CD14-positive monocyte (primary cell): ENCODE results near the gene NKD2. TPM values are rescaled to one million over a fixed set of nuclear protein-coding genes. Genes with fewer than 3 reads are reported as not detected.

Source experiments
- DNase-seq, 3 donors: peaks; one replicate each; pipeline ENCODE4 v3.0.0-alpha.2; 2011 to 2022
- H2AFZ ChIP-seq: 2 replicates; pipeline ENCODE4 v1.6.0; 2012; ENCODE audit warnings: mild to moderate bottlenecking, low read depth, low read length, inconsistent platforms; ENCODE audit not compliant: insufficient read depth, poor library complexity, severe bottlenecking
- H3K27ac ChIP-seq, 2 donors: 1 replicate in 1 of 2; 2 replicates in 1 of 2; pipeline ENCODE4 v1.5.1; 2012 to 2013; ENCODE audit warnings: low read length in 2 of 2, control low read depth in 1 of 2, inconsistent platforms in 1 of 2, low read depth in 1 of 2, mild to moderate bottlenecking in 1 of 2
- H3K27me3 ChIP-seq, 2 donors: one replicate each; pipeline versions ENCODE4 v1.6.0 to v1.6.1; 2011 to 2013; ENCODE audit warnings: low read length in 2 of 2; ENCODE audit not compliant: control insufficient read depth in 2 of 2, insufficient read depth in 2 of 2
- H3K36me3 ChIP-seq, 2 donors: replicated peaks in 1 of 2; 1 replicate in 1 of 2; 2 replicates in 1 of 2; pipeline versions ENCODE4 v1.5.1 to v1.6.1; 2012 to 2013; ENCODE audit warnings: low read length in 2 of 2, control low read depth in 1 of 2, inconsistent platforms in 1 of 2, mild to moderate bottlenecking in 1 of 2; ENCODE audit not compliant: insufficient read depth in 2 of 2, control insufficient read depth in 1 of 2
- H3K4me1 ChIP-seq, 2 donors: 1 replicate in 1 of 2; 2 replicates in 1 of 2; pipeline versions ENCODE4 v1.5.1 to v1.6.1; 2012 to 2013; ENCODE audit warnings: low read length in 2 of 2, control low read depth in 1 of 2, inconsistent platforms in 1 of 2, mild to moderate bottlenecking in 1 of 2, moderate library complexity in 1 of 2; ENCODE audit not compliant: insufficient read depth in 2 of 2, control insufficient read depth in 1 of 2
- H3K4me2 ChIP-seq: replicated peaks from 2 replicates; pipeline ENCODE3; 2012; ENCODE audit warnings: low read length, moderate library complexity, mild to moderate bottlenecking; ENCODE audit not compliant: poor library complexity, severe bottlenecking; ENCODE audit errors: extremely low read depth
- H3K4me3 ChIP-seq, 3 experiments: fragments of 200-600 bp in 1 of 3; sonication (generic) in 1 of 3; replicated peaks in 1 of 3; 1 replicate in 2 of 3; 2 replicates in 1 of 3; pipeline ENCODE4 v1.5.1; 2011 to 2013; ENCODE audit warnings: low read length in 3 of 3, mild to moderate bottlenecking in 3 of 3, control low read depth in 2 of 3, low read depth in 2 of 3, inconsistent platforms in 1 of 3, moderate library complexity in 1 of 3
- H3K79me2 ChIP-seq: 2 replicates; pipeline ENCODE4 v1.6.0; 2012; ENCODE audit warnings: mild to moderate bottlenecking, control low read depth, inconsistent platforms, low read length, moderate library complexity; ENCODE audit not compliant: insufficient read depth
- H3K9ac ChIP-seq: 2 replicates; pipeline ENCODE4 v1.6.0; 2017; ENCODE audit warnings: low read length, mild to moderate bottlenecking; ENCODE audit not compliant: insufficient read depth, poor library complexity, severe bottlenecking
- H3K9me3 ChIP-seq, 2 donors: replicated peaks in 1 of 2; 1 replicate in 1 of 2; 2 replicates in 1 of 2; pipeline versions ENCODE4 v1.5.1 to v1.6.1; 2012 to 2013; ENCODE audit warnings: low read length in 2 of 2, control low read depth in 1 of 2; ENCODE audit not compliant: control insufficient read depth in 1 of 2, insufficient read depth in 1 of 2
- H4K20me1 ChIP-seq: 2 replicates; pipeline ENCODE4 v1.6.0; 2012; ENCODE audit warnings: mild to moderate bottlenecking, low read length, control low read depth, moderate library complexity; ENCODE audit not compliant: insufficient read depth
- H3K27ac Mint-ChIP-seq, 7 donors: one replicate each; pipeline ENCODE4 v1.8.0; 2020; ENCODE audit warnings: mild to moderate bottlenecking in 7 of 7, mixed read lengths in 7 of 7, moderate library complexity in 6 of 7, inconsistent platforms in 2 of 7
- H3K27me3 Mint-ChIP-seq, 3 donors: one replicate each; pipeline ENCODE4 v1.8.0; 2021 to 2022; ENCODE audit warnings: low read depth in 3 of 3, mild to moderate bottlenecking in 3 of 3, mixed read lengths in 3 of 3, moderate library complexity in 3 of 3, inconsistent platforms in 1 of 3
- H3K36me3 Mint-ChIP-seq, 2 donors: one replicate each; pipeline ENCODE4 v1.8.0; 2020; ENCODE audit warnings: mixed read lengths in 2 of 2, inconsistent platforms in 1 of 2, mild to moderate bottlenecking in 1 of 2
- H3K4me1 Mint-ChIP-seq: one replicate; pipeline ENCODE4 v1.8.0; 2020; ENCODE audit warnings: mild to moderate bottlenecking, mixed read lengths
- H3K4me3 Mint-ChIP-seq, 2 donors: one replicate each; pipeline ENCODE4 v1.8.0; 2020; ENCODE audit warnings: mild to moderate bottlenecking in 2 of 2, mixed read lengths in 2 of 2, moderate library complexity in 1 of 2
- H3K9me3 Mint-ChIP-seq, 7 donors: one replicate each; pipeline ENCODE4 v1.8.0; 2020 to 2022; ENCODE audit warnings: mixed read lengths in 7 of 7, mild to moderate bottlenecking in 6 of 7, moderate library complexity in 6 of 7, inconsistent platforms in 2 of 7
- CTCF ChIP-seq: fragments of 200-600 bp; IDR thresholded peaks from one replicate; pipeline ENCODE4 v1.8.0; 2022; ENCODE audit warnings: antibody characterized with exemption, mild to moderate bottlenecking
- WGBS: methylation state at CpG from one replicate; pipeline ENCODE4 v1.1.5; 2013; ENCODE audit warnings: missing lambda C conversion rate; ENCODE audit not compliant: insufficient coverage; 5-methylcytosine and 5-hydroxymethylcytosine counted together
- intact Hi-C, 2 donors: fragments of 100-400 bp; cut with micrococcal nuclease; formaldehyde crosslinking; loops; one replicate each; pipeline versions ENCODE4 v1.15.0 to v1.15.1; 2023
- polyA plus RNA-seq, 3 donors: library from polyadenylated mRNA; depleted of rRNA in 1 of 3; unstranded in 2 of 3; stranded (reverse) in 1 of 3; fragments of 300-500 nt in 2 of 3; fragments of >200 nt in 1 of 3; fragmentation: Illumina TruSeq in 2 of 3; gene quantifications; 1 replicate in 2 of 3; 2 replicates in 1 of 3; pipeline ENCODE4 v1.2.3, GENCODE V29; 2012 to 2021

Gene NKD2
- polyA plus RNA-seq, 3 donors: not detected

- 98% methylated on average over 5 of the region's 7 CpGs for WGBS
- H3K4me1 Mint-ChIP-seq: no peaks in the 10 kb centered on the region
- H3K9me3 Mint-ChIP-seq: peaks cover 0 to 26% (median 14%) of the 10 kb centered on the region in 7 donors
- no peaks in the 10 kb centered on the region for H3K36me3 Mint-ChIP-seq
- intact Hi-C loops: no loop called here
- no peaks in the 10 kb centered on the region for H3K4me1 ChIP-seq
- H3K27ac ChIP-seq: no peak overlapping the region
- no peak overlapping the region for H3K4me3 Mint-ChIP-seq
- no peaks in the 10 kb centered on the region for H3K79me2 ChIP-seq
- peaks cover 0 to 2% of the 10 kb centered on the region in 2 donors for H3K27me3 ChIP-seq
- no peak overlapping the region for H3K27ac Mint-ChIP-seq
- no peaks in the 10 kb centered on the region for H3K9me3 ChIP-seq
- no peak for TF ChIP-seq CTCF
- H3K36me3 ChIP-seq: no peaks in the 10 kb centered on the region
- no peak for DNase-seq
- H3K4me3 ChIP-seq: no peak overlapping the region
- H3K9ac ChIP-seq: no peak overlapping the region
- no peak overlapping the region for H2AFZ ChIP-seq
- no peak overlapping the region for H3K4me2 ChIP-seq
- peaks cover 6 to 10% (median 10%) of the 10 kb centered on the region in 3 donors for H3K27me3 Mint-ChIP-seq
- no peaks in the 10 kb centered on the region for H4K20me1 ChIP-seq
These were observed 25.4 kb upstream of the NKD2 start for GRCh38 chr5:983238-983524.

GRCh38 chr5:983568-983967 lies 25.0 kb upstream of the NKD2 start:
- Mint-ChIP-seq H3K36me3 (no peaks in the 10 kb centered on the region), H3K4me1 (no peaks in the 10 kb centered on the region), H3K4me3 (no peak overlapping the region), H3K27ac (no peak overlapping the region), H3K27me3 (peaks cover 6 to 10% (median 10%) of the 10 kb centered on the region in 3 donors), H3K9me3 (peaks cover 0 to 28% (median 14%) of the 10 kb centered on the region in 7 donors)
- intact Hi-C loops: no loop called here
- Histone ChIP-seq H2AFZ (no peak overlapping the region), H3K4me2 (no peak overlapping the region), H3K27ac (no peak overlapping the region), H3K4me3 (no peak overlapping the region), H3K9ac (no peak overlapping the region), H3K4me1 (no peaks in the 10 kb centered on the region), H3K27me3 (peaks cover 0 to 2% of the 10 kb centered on the region in 2 donors), H3K79me2 (no peaks in the 10 kb centered on the region), H4K20me1 (no peaks in the 10 kb centered on the region), H3K36me3 (no peaks in the 10 kb centered on the region), H3K9me3 (no peaks in the 10 kb centered on the region)
- TF ChIP-seq CTCF: no peak
- DNase-seq: no peak
